GM18502 (cell line): ENCODE measurements around the gene CMTM1.
"Not testable (repeated sequence)": the region's sequence is repeated elsewhere in the genome, so short reads cannot be mapped to it uniquely, and the experiment has no call there.

Experiments
- ATAC-seq: cut with Tn5 transposase; IDR thresholded peaks from one replicate; pipeline ENCODE4 v1.9.1; 2021; ENCODE audit warnings: mild to moderate bottlenecking; ENCODE audit not compliant: unreplicated experiment, poor library complexity

CMTM1 gene

GRCh38 chr16:66608241-66609138 is 42.3 kb downstream of the CMTM1 start:
- ATAC-seq, result peak; percentile 51

- ATAC-seq, result no peak
Observed at GRCh38 chr16:66609139-66609510, 42.9 kb downstream of the CMTM1 start.

GRCh38 chr16:66610111-66610820 is 44.0 kb downstream of the CMTM1 start:
- ATAC-seq, result no peak

- not testable (repeated sequence) for ATAC-seq
Observed at GRCh38 chr16:66611911-66612310, 45.7 kb downstream of the CMTM1 start.

- ATAC-seq, result no peak
Observed at GRCh38 chr16:66612422-66612821, 46.2 kb downstream of the CMTM1 start.

- ATAC-seq, result no peak
Observed at GRCh38 chr16:66614161-66614802, 48.0 kb downstream of the CMTM1 start.

- no peak for ATAC-seq
Observed at GRCh38 chr16:66616169-66616568, 49.9 kb downstream of the CMTM1 start.

- ATAC-seq, result no peak
Observed at GRCh38 chr16:66616592-66616991, 50.4 kb downstream of the CMTM1 start.

GRCh38 chr16:66617010-66617434 is 50.8 kb downstream of the CMTM1 start:
- ATAC-seq, result no peak

GRCh38 chr16:66617728-66618127 is 51.5 kb downstream of the CMTM1 start:
- no peak for ATAC-seq

- ATAC-seq, result no peak
Observed at GRCh38 chr16:66618588-66619375, 52.5 kb downstream of the CMTM1 start.

- no peak for ATAC-seq
Observed at GRCh38 chr16:66619534-66620428, 53.5 kb downstream of the CMTM1 start.

GRCh38 chr16:66620429-66620795 is 54.2 kb downstream of the CMTM1 start:
- ATAC-seq, result no peak

- ATAC-seq, result no peak
Observed at GRCh38 chr16:66621973-66622372, 55.7 kb downstream of the CMTM1 start.

- no peak for ATAC-seq
Observed at GRCh38 chr16:66622863-66623262, 56.6 kb downstream of the CMTM1 start.

GRCh38 chr16:66623755-66624154 is 57.5 kb downstream of the CMTM1 start:
- no peak for ATAC-seq

- not testable (repeated sequence) for ATAC-seq
Observed at GRCh38 chr16:66627611-66628378, 61.6 kb downstream of the CMTM1 start.
